ACC112 (cell line): Measurements from ENCODE around the gene DQX1.
"Not testable (repeated sequence)": the region's sequence is repeated elsewhere in the genome, so short reads cannot be mapped to it uniquely, and the experiment has no call there.

ENCODE experiments used
- H2AFZ ChIP-seq: fragments of 200-600 bp; sonication (generic); one replicate; pipeline ENCODE4 v1.6.0; 2017; ENCODE audit warnings: antibody characterized with exemption, low read length; ENCODE audit not compliant: unreplicated experiment
- H3K27ac ChIP-seq: fragments of 200-600 bp; sonication (generic); 2 replicates; pipeline ENCODE4 v1.5.1; 2014; ENCODE audit warnings: low read depth, mild to moderate bottlenecking, antibody characterized with exemption, low read length, moderate library complexity
- H3K27me3 ChIP-seq: fragments of 200-600 bp; sonication (generic); 2 replicates; pipeline ENCODE4 v1.6.1; 2014; ENCODE audit warnings: mild to moderate bottlenecking, antibody characterized with exemption, low read length, moderate library complexity, mixed read lengths; ENCODE audit not compliant: insufficient read depth
- H3K36me3 ChIP-seq: fragments of 200-600 bp; sonication (generic); 2 replicates; pipeline ENCODE4 v1.6.1; 2016; ENCODE audit warnings: mild to moderate bottlenecking, antibody characterized with exemption, low read length, moderate library complexity, mixed read lengths; ENCODE audit not compliant: insufficient read depth
- H3K4me1 ChIP-seq: fragments of 200-600 bp; sonication (generic); one replicate; pipeline ENCODE4 v1.6.1; 2016; ENCODE audit warnings: low read length, mixed read lengths; ENCODE audit not compliant: insufficient read depth, unreplicated experiment, control insufficient read depth
- H3K4me3 ChIP-seq: fragments of 200-600 bp; sonication (generic); 2 replicates; pipeline ENCODE4 v1.5.1; 2014; ENCODE audit warnings: mild to moderate bottlenecking, low read depth, low read length
- H3K79me2 ChIP-seq: fragments of 200-600 bp; sonication (generic); one replicate; pipeline ENCODE4 v1.6.0; 2016; ENCODE audit warnings: low read length; ENCODE audit not compliant: control insufficient read depth, unreplicated experiment, insufficient read depth

DQX1 gene

DNA sequence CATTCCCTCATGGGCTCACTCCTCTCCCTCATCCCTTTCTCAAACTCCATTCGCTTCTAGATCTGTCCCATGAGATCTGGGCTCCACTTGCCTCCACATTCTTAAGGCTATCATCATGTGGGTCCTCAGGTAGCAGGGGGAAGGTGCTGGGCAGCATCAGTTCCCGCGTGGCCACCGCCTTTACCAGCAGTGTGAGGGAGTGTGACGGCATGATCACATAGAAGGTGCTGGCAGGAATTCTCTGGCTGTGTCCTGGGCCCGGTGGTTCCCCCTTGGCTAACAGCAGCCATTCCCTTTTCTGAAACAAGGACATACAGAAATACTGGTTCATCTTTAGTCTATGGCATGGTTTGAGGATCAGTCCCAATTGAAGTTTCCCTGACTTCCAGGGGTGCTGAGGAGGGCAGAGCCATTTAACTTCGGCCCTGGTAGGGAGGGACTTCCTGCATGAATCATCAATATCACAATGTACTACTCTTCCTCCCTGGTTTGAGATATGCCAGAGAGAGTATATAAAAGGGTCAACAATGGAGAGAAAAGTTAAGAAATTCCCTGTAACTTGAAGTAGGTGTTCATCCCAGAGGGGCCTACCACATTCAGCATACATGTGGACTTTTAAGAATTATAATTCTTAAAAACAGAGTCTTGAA lies 36.2 kb upstream of the DQX1 start:
- Histone ChIP-seq H3K36me3 (no peaks in the 10 kb centered on the region), H2AFZ (peak overlapping the region; percentile 76), H3K79me2 (peaks cover 1% of the 10 kb centered on the region), H3K27ac (peak overlapping the region; percentile 61), H3K4me1 (peaks cover 62% of the 10 kb centered on the region), H3K4me3 (peak overlapping the region; percentile 25; the same call in 1 of the 2 replicates), H3K27me3 (no peaks in the 10 kb centered on the region)

DNA sequence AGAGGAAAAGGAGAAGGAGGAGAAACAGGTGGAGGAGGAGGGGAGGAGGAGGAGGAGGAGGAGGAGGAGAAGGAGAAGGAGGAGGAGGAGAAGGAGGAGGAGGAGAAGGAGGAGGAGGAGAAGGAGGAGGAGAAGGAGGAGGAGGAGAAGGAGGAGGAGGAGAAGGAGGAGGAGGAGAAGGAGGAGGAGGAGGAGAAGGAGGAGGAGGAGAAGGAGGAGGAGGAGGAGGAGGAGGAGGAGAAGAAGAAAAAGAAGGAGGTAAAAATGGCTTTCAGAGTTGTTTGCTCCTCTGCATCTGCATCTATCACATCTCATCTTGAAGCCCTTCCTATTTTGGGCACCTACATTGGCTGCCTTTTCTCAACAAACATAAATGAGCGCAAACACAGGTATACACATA lies 35.0 kb upstream of the DQX1 start:
- Histone ChIP-seq H3K4me1 (peaks cover 61% of the 10 kb centered on the region), H3K79me2 (peaks cover 13% of the 10 kb centered on the region)
- H3K27ac ChIP-seq, H3K27me3 ChIP-seq, H3K36me3 ChIP-seq, H3K4me3 ChIP-seq, H2AFZ ChIP-seq: not testable (repeated sequence)

DNA sequence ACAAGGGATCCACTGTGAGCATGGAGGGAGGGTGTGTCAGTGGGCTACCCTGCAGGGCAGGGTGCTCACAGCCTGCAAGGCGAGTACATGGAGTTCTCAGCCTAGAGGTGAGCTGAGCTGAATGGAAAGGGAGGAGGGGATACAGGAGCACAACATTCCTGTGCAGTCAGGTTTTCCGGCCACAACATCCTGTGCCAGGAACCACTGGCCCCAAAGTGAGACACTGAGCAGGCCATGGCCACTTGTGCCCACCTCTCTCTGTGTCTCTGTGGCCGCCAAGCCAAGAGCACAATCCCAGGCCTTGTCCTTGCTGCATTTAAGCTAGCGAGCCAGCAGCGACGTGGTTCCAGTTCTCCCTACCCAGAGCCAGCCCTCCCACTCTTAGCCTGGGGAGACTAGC lies 34.6 kb upstream of the DQX1 start:
- H3K27ac ChIP-seq = no peak overlapping the region
- H2AFZ ChIP-seq = no peak overlapping the region
- H3K36me3 ChIP-seq = peaks cover 4% of the 10 kb centered on the region; the same call in 1 of the 2 replicates
- H3K79me2 ChIP-seq = peaks cover 17% of the 10 kb centered on the region
- H3K4me1 ChIP-seq = peaks cover 60% of the 10 kb centered on the region
- H3K4me3 ChIP-seq = no peak overlapping the region
- no peaks in the 10 kb centered on the region for H3K27me3 ChIP-seq

DNA sequence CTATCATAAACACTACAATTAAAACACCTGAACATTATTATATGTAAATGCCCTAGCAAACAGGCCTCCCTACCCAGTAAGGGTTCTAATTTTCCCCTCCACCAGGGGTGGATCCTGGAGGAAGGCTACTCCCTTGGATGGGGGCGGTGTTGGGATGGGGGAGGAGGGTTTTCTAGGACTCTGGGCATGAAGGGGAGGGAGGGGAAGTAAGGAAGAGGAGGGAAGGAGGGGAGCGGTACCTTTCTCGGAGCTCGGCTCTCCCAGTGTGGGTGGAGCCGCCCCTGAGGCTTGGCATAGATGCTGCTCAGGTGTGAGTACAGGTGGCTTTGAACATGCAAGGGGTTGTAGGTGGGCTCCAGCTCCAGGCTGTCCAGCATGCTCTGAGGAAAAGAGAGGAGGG lies 33.9 kb upstream of the DQX1 start:
- no peaks in the 10 kb centered on the region for H3K27me3 ChIP-seq
- peaks cover 4% of the 10 kb centered on the region; the same call in 1 of the 2 replicates for H3K36me3 ChIP-seq
- H3K27ac ChIP-seq = no peak overlapping the region
- peaks cover 24% of the 10 kb centered on the region for H3K79me2 ChIP-seq
- no peak overlapping the region for H2AFZ ChIP-seq
- H3K4me1 ChIP-seq = peaks cover 58% of the 10 kb centered on the region
- H3K4me3 ChIP-seq = no peak overlapping the region

DNA sequence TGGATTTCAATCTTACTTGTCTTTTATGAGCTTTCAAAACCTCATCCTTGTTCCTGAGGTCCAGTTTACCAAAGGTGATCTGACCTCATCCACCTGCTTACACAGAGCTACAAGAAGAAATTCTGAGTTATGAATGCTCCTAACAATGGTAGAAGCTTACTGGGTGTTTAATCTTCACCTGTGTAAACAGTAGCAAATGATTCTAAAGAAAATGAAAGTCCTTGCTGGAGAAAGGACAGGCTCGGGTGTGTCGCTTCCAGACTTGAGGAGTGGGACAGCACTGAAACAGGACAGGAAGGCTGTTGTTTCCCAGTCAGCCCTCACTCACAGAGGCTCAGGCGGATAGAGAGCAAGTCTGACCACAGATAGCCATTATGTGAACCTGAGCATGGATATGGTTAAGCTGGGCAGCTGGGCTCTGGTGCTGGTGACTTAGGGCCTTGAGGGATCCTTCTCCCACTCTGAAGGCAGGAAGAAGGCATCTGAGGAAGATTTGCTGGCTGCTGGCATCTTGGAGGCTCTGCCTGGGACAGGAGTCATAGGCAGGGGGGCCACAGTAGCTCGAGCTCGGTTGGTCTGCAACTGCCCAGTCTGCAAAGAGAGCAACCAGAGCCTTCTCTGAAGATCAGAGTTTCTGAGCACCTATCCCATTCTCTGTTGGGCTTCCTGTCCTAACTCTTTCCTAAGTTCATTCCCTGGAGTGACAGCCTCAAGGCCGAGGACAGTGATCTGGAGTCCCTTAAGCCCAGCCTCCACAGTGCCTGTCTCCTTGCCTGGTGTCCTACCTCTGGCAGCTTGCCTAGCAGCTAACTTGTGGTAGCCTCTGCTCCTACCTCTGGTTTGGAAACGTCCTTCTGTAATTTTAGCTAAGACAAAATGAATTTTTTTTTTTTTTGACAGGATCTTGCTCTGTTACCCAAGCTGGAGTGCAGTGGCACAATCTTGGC lies 32.5 kb upstream of the DQX1 start:
- H3K36me3 ChIP-seq = peaks cover 4% of the 10 kb centered on the region; the same call in 1 of the 2 replicates
- no peak overlapping the region for H3K4me3 ChIP-seq
- no peaks in the 10 kb centered on the region for H3K27me3 ChIP-seq
- H2AFZ ChIP-seq = no peak overlapping the region
- H3K4me1 ChIP-seq = peaks cover 45% of the 10 kb centered on the region
- peaks cover 30% of the 10 kb centered on the region for H3K79me2 ChIP-seq
- H3K27ac ChIP-seq = peak overlapping the region; percentile 14; the same call in 1 of the 2 replicates

DNA sequence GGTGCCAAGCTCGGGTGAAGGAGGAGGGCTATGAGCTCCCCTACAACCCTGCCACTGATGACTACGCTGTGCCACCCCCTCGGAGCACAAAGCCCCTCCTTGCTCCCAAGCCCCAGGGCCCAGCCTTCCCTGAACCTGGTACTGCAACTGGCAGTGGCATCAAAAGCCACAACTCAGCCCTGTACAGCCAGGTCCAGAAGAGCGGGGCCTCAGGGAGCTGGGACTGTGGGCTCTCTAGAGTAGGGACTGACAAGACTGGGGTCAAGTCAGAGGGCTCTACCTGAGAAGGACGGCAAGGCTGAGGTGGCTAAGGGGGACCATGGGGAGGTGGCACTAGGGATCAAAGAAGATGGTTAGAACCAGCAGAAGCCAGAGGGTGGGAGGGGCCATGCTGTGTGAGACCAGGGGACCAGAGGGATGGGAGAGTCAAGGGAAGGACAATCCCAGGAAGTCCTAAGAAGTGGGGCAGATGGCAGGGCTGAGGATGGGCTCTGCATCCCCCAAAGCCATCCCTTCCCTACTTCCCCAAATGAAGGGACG lies 30.9 kb upstream of the DQX1 start:
- Histone ChIP-seq H3K4me1 (peaks cover 39% of the 10 kb centered on the region), H3K27me3 (no peaks in the 10 kb centered on the region), H3K4me3 (0 out of 2 replicates have a peak overlapping the region, but pooled peaks have one; percentile 13), H3K79me2 (peaks cover 46% of the 10 kb centered on the region), H3K27ac (no peak overlapping the region), H3K36me3 (peaks cover 4% of the 10 kb centered on the region; the same call in 1 of the 2 replicates), H2AFZ (no peak overlapping the region)

DNA sequence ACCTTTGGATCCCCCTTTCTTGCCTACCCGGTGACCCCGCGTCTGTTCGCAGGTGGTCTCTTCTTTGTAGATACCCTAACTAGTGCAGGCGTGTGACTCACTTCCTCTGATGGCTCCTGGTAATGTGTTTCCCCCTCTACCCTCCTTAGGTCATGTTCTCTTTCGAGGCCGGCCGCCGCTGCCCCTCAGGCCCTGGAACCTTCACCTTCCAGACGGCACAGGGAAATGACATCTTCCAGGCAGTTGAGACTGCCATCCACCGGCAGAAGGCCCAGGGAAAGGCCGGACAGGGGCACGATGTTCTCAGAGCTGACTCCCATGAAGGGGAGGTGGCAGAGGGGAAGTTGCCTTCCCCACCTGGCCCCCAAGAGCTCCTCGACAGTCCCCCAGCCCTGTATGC lies 30.1 kb upstream of the DQX1 start:
- no peak overlapping the region for H3K27ac ChIP-seq
- peaks cover 46% of the 10 kb centered on the region for H3K4me1 ChIP-seq
- H2AFZ ChIP-seq = no peak overlapping the region
- H3K27me3 ChIP-seq = no peaks in the 10 kb centered on the region
- H3K4me3 ChIP-seq = peak overlapping the region; percentile 97
- peaks cover 7% of the 10 kb centered on the region; the same call in 1 of the 2 replicates for H3K36me3 ChIP-seq
- H3K79me2 ChIP-seq = peaks cover 53% of the 10 kb centered on the region

DNA sequence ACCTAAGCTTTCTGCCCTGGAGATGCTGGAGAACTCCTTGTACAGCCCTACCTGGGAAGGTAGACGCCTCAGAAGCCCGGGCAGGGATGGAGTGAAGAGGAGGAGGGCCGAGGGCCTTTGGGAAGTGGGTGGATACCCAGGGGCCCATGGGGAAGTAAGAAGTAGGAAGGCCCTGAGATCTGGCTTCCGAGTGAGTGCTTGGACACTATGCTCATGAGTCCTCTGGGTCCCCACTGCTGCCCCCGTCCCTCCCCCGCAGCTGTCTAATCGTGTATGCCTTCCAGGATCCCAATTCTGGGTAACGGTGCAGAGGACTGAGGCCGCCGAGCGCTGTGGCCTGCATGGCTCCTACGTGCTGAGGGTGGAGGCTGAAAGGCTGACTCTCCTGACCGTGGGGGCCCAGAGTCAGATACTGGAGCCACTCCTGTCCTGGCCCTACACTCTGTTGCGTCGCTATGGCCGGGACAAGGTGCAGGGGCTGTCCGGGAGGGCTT lies 29.6 kb upstream of the DQX1 start:
- Histone ChIP-seq H2AFZ (no peak overlapping the region), H3K27me3 (no peaks in the 10 kb centered on the region), H3K27ac (peak overlapping the region; percentile 89; the same call in 1 of the 2 replicates), H3K36me3 (peaks cover 7% of the 10 kb centered on the region; the same call in 1 of the 2 replicates), H3K79me2 (peaks cover 58% of the 10 kb centered on the region), H3K4me3 (peak overlapping the region; percentile 97), H3K4me1 (peaks cover 49% of the 10 kb centered on the region)

DNA sequence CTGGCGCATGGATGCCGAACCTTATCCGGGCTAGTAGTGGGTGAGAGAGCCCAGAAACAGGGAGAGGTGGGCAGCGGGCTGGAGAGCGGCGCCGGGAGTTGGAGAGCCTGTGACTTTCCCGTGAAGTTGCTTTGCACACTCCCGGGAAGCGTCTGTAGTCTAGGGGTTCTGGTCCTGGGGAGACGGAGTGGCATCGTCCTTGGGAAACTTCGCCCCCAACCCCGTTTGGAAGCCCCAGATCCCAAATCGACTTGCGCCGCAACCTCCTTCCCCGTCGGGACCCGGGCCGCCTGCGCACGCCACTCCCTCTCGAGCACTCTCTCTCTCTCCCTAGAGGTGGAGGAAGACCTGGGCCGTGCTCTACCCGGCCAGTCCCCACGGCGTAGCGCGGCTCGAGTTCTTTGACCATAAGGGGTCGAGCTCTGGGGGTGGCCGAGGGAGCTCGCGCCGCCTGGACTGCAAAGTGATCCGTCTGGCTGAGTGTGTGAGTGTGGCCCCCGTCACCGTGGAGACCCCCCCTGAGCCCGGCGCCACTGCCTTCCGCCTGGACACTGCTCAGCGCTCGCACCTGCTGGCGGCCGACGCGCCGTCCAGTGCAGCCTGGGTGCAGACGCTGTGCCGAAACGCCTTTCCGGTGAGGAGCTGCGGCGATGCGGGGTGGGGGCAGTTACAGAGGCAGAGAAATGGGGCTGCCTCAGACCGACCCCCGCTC lies 28.9 kb upstream of the DQX1 start:
- H3K27me3 ChIP-seq = no peaks in the 10 kb centered on the region
- peak overlapping the region; percentile 49 for H2AFZ ChIP-seq
- peak overlapping the region; percentile 89 for H3K27ac ChIP-seq
- H3K79me2 ChIP-seq = peaks cover 65% of the 10 kb centered on the region
- H3K4me1 ChIP-seq = peaks cover 51% of the 10 kb centered on the region
- peak overlapping the region; percentile 97 for H3K4me3 ChIP-seq
- H3K36me3 ChIP-seq = peaks cover 9% of the 10 kb centered on the region; the same call in 1 of the 2 replicates
